AG04450 (cell line): ENCODE data around the gene EML1. TPM values are rescaled to one million over a fixed set of nuclear protein-coding genes. Genes with fewer than 3 reads are reported as not detected.

Experiments
- CTCF ChIA-PET: fragments of 300-600, 350-600 bp; formaldehyde crosslinking; extraction: SDS; loops from one replicate; lab custom pipeline; 2022; ENCODE audit warnings: antibody characterized with exemption, inconsistent platforms; lab: Charles Lee
- POLR2A ChIA-PET: fragments of 350-600 bp; formaldehyde crosslinking; extraction: SDS; loops from one replicate; lab custom pipeline; 2021; ENCODE audit warnings: antibody characterized with exemption, inconsistent platforms; lab: Yijun Ruan, JAX
- DNase-seq: peaks from one replicate; pipeline ENCODE4 v3.0.0-alpha.2; 2011; ENCODE audit warnings: low read depth, low spot score
- H3K27ac ChIP-seq: one replicate; pipeline ENCODE4 v1.5.1; 2012; ENCODE audit warnings: low read depth, low read length, control low read depth
- H3K27me3 ChIP-seq: one replicate; pipeline ENCODE4 v1.6.0; 2012; ENCODE audit warnings: low read length; ENCODE audit not compliant: control insufficient read depth, insufficient read depth
- H3K4me3 ChIP-seq: 2 replicates; pipeline ENCODE4 v1.5.1; 2011; ENCODE audit warnings: mild to moderate bottlenecking, low read depth, low read length, control low read depth
- H3K9me3 ChIP-seq: 2 replicates; pipeline ENCODE4 v1.5.1; 2012; ENCODE audit warnings: low read length; ENCODE audit not compliant: control insufficient read depth, insufficient read depth
- polyA plus RNA-seq: library from polyadenylated mRNA; depleted of rRNA; stranded (reverse); fragments of >200 nt; gene quantifications from 2 replicates; pipeline ENCODE4 v1.2.3, GENCODE V29; 2011
- TF ChIP-seq, protein P1 (sequence below): IDR thresholded peaks from 2 replicates; pipeline ENCODE4 v1.5.1; 2011; ENCODE audit warnings: low read depth, low read length, control low read depth, inconsistent platforms

The EML1 gene
- polyA plus RNA-seq, 1 experiment: 37.7 TPM

DNA sequence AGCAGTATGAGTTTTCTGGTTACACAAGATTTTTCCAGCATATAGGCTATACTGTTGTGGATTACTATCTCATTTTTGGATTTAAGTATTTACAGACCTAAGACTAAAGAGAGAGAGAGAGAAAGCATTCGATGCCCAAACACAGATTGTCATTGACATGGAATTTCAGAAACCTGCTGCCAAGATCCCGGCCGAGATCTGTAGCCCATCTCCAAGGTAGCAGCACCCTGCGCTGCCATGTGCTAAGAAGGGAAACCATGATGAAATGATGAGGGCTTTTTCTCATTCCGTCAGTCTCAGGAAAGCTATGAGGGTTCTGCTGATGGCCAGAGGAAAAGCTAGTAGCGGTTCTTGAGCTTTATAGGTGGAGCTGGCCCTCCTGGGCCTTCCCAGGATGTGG lies 136.4 kb downstream of the EML1 start:
- Histone ChIP-seq H3K27ac (no peak overlapping the region), H3K9me3 (no peaks in the 10 kb centered on the region), H3K27me3 (no peaks in the 10 kb centered on the region), H3K4me3 (no peak overlapping the region)
- ChIA-PET CTCF (no interaction called here), POLR2A (no interaction called here)
- no peak for DNase-seq
- TF ChIP-seq, protein P1, sequence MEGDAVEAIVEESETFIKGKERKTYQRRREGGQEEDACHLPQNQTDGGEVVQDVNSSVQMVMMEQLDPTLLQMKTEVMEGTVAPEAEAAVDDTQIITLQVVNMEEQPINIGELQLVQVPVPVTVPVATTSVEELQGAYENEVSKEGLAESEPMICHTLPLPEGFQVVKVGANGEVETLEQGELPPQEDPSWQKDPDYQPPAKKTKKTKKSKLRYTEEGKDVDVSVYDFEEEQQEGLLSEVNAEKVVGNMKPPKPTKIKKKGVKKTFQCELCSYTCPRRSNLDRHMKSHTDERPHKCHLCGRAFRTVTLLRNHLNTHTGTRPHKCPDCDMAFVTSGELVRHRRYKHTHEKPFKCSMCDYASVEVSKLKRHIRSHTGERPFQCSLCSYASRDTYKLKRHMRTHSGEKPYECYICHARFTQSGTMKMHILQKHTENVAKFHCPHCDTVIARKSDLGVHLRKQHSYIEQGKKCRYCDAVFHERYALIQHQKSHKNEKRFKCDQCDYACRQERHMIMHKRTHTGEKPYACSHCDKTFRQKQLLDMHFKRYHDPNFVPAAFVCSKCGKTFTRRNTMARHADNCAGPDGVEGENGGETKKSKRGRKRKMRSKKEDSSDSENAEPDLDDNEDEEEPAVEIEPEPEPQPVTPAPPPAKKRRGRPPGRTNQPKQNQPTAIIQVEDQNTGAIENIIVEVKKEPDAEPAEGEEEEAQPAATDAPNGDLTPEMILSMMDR: no peak

DNA sequence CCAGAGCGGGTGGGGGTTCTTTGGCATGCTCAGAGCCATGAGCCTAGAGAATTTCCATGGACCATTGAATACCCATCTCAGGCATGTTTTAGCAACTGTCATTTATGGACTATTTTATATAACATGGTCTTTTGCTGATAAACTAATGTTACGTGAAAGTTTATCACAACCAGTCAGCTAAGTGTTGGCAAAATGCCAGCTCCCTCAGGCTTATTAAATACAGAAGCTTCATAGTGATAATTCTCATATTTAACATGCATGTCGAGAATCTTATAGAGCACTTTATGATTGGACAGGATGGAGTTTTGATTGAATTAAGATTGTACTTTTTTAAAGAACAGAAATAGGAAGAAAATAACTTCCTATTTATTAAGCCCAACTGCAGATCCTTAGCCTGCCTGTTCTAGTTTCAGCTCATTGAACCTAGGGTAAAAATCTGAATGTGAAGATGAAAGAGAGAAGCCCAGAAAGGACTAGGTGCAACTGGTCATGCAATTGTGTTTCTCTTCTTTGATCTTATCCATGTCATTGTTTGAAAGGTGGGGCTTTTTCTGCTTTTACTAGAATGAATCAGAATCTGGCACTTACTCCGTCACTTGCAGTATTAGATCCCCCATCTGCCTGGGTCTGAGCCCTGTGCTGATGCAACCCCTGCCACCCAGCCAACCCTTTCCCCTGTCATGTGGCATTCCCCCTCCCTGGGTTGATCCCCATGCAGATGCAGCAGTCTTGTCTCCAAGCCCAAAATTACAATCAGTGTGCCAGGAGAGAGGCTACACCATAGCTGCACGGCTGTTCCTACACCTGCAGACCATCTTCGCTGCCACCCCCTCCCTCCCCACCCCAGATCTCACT lies 137.4 kb downstream of the EML1 start:
- no peak for DNase-seq
- TF ChIP-seq, protein P1: no peak
- Histone ChIP-seq H3K9me3 (no peaks in the 10 kb centered on the region; the same call in 1 of the 2 replicates), H3K27me3 (no peaks in the 10 kb centered on the region), H3K27ac (no peak overlapping the region), H3K4me3 (no peak overlapping the region)
- POLR2A ChIA-PET: no interaction called here
- CTCF ChIA-PET: interaction anchor here (1.1 kb wide), 1 partner anchor 31 kb away, joined by 3 read pairs; no protein-coding TSS in a partner anchor

DNA sequence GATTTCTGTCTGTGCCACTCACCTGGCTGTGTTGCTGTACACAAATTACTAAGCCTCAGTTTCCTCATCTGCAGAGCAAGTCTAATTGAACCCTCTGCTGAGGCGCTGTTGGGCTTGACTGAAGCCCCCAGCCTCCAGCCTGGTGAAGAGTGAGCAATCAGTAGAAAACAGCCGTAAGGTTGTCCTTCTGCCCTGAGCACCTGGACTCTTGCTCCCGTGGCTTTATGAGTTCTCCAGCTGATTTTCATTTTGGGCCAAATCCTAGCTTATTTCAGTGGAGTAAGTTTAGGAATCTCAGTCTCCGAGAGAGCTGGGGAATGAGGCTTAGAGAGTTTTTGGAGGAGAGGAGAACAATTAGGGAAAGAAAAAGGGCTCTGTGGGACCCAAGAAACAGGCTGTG lies 138.1 kb downstream of the EML1 start:
- CTCF ChIA-PET: interaction anchor here (1.1 to 1.3 kb wide), 2 partner anchors 15 to 31 kb away, joined by 3 to 8 read pairs; no protein-coding TSS in a partner anchor
- TF ChIP-seq, protein P1: no peak
- Histone ChIP-seq H3K27ac (no peak overlapping the region), H3K27me3 (no peaks in the 10 kb centered on the region), H3K4me3 (no peak overlapping the region), H3K9me3 (no peaks in the 10 kb centered on the region; the same call in 1 of the 2 replicates)
- POLR2A ChIA-PET: no interaction called here
- DNase-seq: no peak

DNA sequence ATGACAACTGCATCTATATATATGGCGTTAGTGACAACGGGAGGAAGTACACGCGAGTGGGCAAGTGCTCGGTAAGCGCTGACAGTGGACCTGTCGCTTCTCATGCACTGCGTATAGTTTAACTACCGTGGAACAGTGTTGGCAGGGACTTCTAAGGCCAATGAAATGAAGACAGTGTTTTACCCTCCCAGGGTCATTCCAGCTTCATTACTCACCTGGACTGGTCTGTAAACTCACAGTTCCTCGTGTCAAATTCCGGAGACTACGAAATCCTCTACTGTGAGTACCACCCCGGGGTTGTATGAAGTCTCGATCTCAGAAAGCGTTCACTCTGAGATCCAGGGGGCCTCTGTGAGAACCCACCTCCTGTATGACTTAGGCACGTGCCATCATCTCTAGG lies 142.8 kb downstream of the EML1 start:
- CTCF ChIA-PET: interaction anchor here (0.7 to 1.2 kb wide), 4 partner anchors 11 to 257 kb away, joined by 3 to 5 read pairs (median 4); no protein-coding TSS in a partner anchor
- TF ChIP-seq, protein P1: no peak
- Histone ChIP-seq H3K27me3 (no peaks in the 10 kb centered on the region), H3K4me3 (no peak overlapping the region), H3K27ac (no peak overlapping the region), H3K9me3 (no peaks in the 10 kb centered on the region; the same call in 1 of the 2 replicates)
- no peak for DNase-seq
- POLR2A ChIA-PET: no interaction called here
